ENCODE results near the gene KDM5C.

DNA sequence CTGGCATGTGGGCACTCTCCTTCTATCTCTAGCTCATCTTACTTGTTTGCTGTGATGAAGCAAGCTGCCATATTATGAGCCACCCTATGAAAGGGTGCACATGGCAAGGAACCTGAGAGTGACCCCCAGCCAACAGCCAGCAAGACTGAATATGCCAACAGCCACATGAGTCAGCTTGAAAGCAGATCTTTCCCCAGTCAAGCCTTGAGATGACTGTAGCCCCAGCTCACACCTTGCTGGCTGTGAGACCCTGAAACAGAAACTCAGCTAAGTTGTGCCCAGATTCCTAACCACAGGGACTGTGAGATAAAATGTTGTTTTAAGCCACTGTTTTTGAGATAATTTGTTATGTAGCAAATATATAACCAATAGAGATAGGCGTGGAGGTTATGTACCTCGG lies 36.2 kb downstream of the KDM5C start:
- TF ChIP-seq CBFB (CRISPR knock-in tag; IDR thresholded peaks at IDR 0.05; ENCODE audit: low read depth) (no peak), CTCF (IDR thresholded peaks at IDR 0.05) (no peak)

Data from WTC11 (cell line).